Measurements from ENCODE around the gene NFAT5.

DNA sequence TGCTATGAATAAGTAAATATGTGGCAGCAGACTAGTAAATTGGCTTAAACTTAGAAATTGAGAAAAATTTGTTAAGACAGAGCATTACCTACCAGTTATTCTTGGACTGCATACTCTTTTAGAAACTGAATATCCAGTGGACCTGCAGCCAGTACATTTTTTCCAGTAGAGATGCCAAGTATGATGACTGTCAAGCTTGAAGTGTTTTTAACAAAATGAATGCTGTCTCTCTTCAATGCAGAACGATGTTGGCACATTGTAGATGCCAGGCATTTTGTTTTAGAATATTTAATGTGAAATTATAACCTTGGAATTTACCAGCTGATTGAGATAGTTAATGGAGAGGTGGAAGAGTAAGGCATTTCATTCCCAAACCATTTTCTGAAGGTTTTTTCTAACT lies 52.5 kb downstream of the NFAT5 start:
- TF ChIP-seq EZH2phosphoT487 (IDR thresholded peaks at IDR 0.05) (no peak), CTCF (IDR thresholded peaks at IDR 0.05) (no peak), EZH2 (IDR thresholded peaks at IDR 0.05) (no peak)

All from neural progenitor cell (in vitro differentiated cells).